Stomach (tissue), 9 donors: ENCODE results near the gene ACSF3. TPM values are rescaled to one million over a fixed set of nuclear protein-coding genes. Genes with fewer than 3 reads are reported as not detected.
A peak's percentile ranks its signal among the peaks of the same experiment; 100 is the strongest.

Experiments used
- DNase-seq, 2 donors: peaks; one replicate each; pipeline versions ENCODE4 v3.0.0 to v3.0.0-alpha.2; 2013 to 2019
- H3K27ac ChIP-seq, 5 donors: fragments of 200-600 bp in 4 of 5; sonication (generic) in 4 of 5; one replicate each; pipeline ENCODE4 v1.5.1; 2013 to 2019; ENCODE audit warnings: mild to moderate bottlenecking in 1 of 5, moderate library complexity in 1 of 5
- H3K27me3 ChIP-seq, 3 donors: fragments of 200-600 bp; sonication (generic); one replicate each; pipeline ENCODE4 v1.5.1; 2017 to 2019; ENCODE audit warnings: mixed run types in 1 of 3
- H3K36me3 ChIP-seq, 4 donors: fragments of 200-600 bp; sonication (generic); 1 replicate in 3 of 4; 2 replicates in 1 of 4; pipeline ENCODE4 v1.5.1; 2016 to 2019
- H3K4me1 ChIP-seq, 4 donors: fragments of 200-600 bp; sonication (generic); one replicate each; pipeline ENCODE4 v1.5.1; 2016 to 2019
- H3K4me3 ChIP-seq, 4 donors: fragments of 200-600 bp; sonication (generic) in 3 of 4; one replicate each; pipeline ENCODE4 v1.5.1; 2016 to 2019; ENCODE audit warnings: mild to moderate bottlenecking in 1 of 4
- H3K9me3 ChIP-seq, 4 donors: fragments of 200-600 bp; sonication (generic); one replicate each; pipeline ENCODE4 v1.5.1; 2016 to 2019
- CTCF ChIP-seq, 7 experiments: fragments of 450-650 bp in 4 of 7; fragments of 200-600 bp in 3 of 7; sonication (generic) in 3 of 7; IDR thresholded peaks; one replicate each; pipeline ENCODE4 v1.5.1; 2016 to 2019; ENCODE audit warnings: antibody characterized with exemption in 7 of 7, control low read depth in 2 of 7, mild to moderate bottlenecking in 1 of 7
- EP300 ChIP-seq: sonication (generic); formaldehyde crosslinking; IDR thresholded peaks from one replicate; pipeline ENCODE4 v1.6.1; 2017; ENCODE audit warnings: antibody characterized with exemption
- POLR2A ChIP-seq, 4 donors: fragments of 450-650 bp; IDR thresholded peaks; one replicate each; pipeline ENCODE4 v1.6.1; 2016; ENCODE audit warnings: antibody characterized with exemption in 4 of 4, control low read depth in 2 of 4, mild to moderate bottlenecking in 1 of 4, moderate library complexity in 1 of 4
- POLR2AphosphoS5 ChIP-seq, 3 donors: sonication (generic); formaldehyde crosslinking; IDR thresholded peaks; one replicate each; pipeline ENCODE4 v1.6.1; 2016; ENCODE audit warnings: antibody characterized with exemption in 3 of 3
- WGBS, 5 donors: extraction: QIAGEN DNeasy Blood & Tissue Kit in 3 of 5; methylation state at CpG; one replicate each; pipeline versions ENCODE4 v1.1.5 to v1.1.7; 2013 to 2018; 5-methylcytosine and 5-hydroxymethylcytosine counted together
- intact Hi-C: fragments of 100-400 bp; cut with DNase I; formaldehyde crosslinking; loops from one replicate; pipeline ENCODE4 v1.15.1; 2023; ENCODE audit warnings: low total_unique reads
- polyA plus RNA-seq, 3 donors: library from polyadenylated mRNA; stranded (reverse); fragments of 200-250 nt; gene quantifications; one replicate each; pipeline ENCODE4 v1.2.3, GENCODE V29; 2013
- total RNA-seq, 5 donors: library from RNA; depleted of rRNA; stranded (reverse); fragments of >200 nt; gene quantifications; one replicate each; pipeline versions ENCODE4 v1.1.0 to v1.2.3, GENCODE V29; 2014 to 2016
- donor health status: healthy with polysubstance abuse.
- donor health status: Bipolar disorder and iron deficiency.
- donor health status: healthy.

ACSF3 gene
- total and polyA plus RNA-seq, 8 donors = 16.9 to 265 (median 30.7) TPM

- no peak for DNase-seq
- intact Hi-C loops = no loop called here
- Histone ChIP-seq H3K4me3 (no peak overlapping the region), H3K27me3 (no peaks in the 10 kb centered on the region), H3K36me3 (peaks cover 45 to 67% (median 62%) of the 10 kb centered on the region in 4 donors), H3K9me3 (no peaks in the 10 kb centered on the region), H3K27ac (no peak overlapping the region), H3K4me1 (peaks cover 16 to 66% (median 49%) of the 10 kb centered on the region in 4 donors)
- 89 to 94% (median 90%) methylated on average over 33 to 42 of the region's 42 CpGs for WGBS, 5 donors
- TF ChIP-seq POLR2A (IDR thresholded peaks at IDR 0.05) (no peak), EP300 (no peak), POLR2AphosphoS5 (IDR thresholded peaks at IDR 0.05) (no peak), CTCF (IDR thresholded peaks at IDR 0.05) (no peak)
Measured at GRCh38 chr16:89100601-89101302, 7.1 kb downstream of the ACSF3 start.

- TF ChIP-seq POLR2A (IDR thresholded peaks at IDR 0.05) = no peak
- TF ChIP-seq POLR2AphosphoS5 (IDR thresholded peaks at IDR 0.05) = no peak
- TF ChIP-seq EP300 = no peak
- TF ChIP-seq CTCF (IDR thresholded peaks at IDR 0.05) = no peak
- 83 to 94% (median 87%) methylated on average over 27 to 37 of the region's 37 CpGs for WGBS, 5 donors
- H3K9me3 ChIP-seq = no peaks in the 10 kb centered on the region
- H3K4me1 ChIP-seq = peaks cover 13 to 59% (median 43%) of the 10 kb centered on the region in 4 donors
- intact Hi-C loops = no loop called here
- H3K27me3 ChIP-seq = no peaks in the 10 kb centered on the region
- no peak for DNase-seq
- H3K36me3 ChIP-seq = peaks cover 46 to 75% (median 68%) of the 10 kb centered on the region in 4 donors
- no peak overlapping the region for H3K4me3 ChIP-seq
- H3K27ac ChIP-seq = no peak overlapping the region
Measured at GRCh38 chr16:89101303-89102040, 7.8 kb downstream of the ACSF3 start.

GRCh38 chr16:89102041-89102471 is 8.4 kb downstream of the ACSF3 start:
- H3K4me1 ChIP-seq = peaks cover 13 to 53% (median 40%) of the 10 kb centered on the region in 4 donors
- no peak overlapping the region for H3K27ac ChIP-seq
- peaks cover 48 to 80% (median 73%) of the 10 kb centered on the region in 4 donors for H3K36me3 ChIP-seq

More at GRCh38 chr16:89102041-89102471, 8.4 kb downstream of the ACSF3 start:
- peak in 1 of 2 donors; percentile 41 for DNase-seq
- no peak overlapping the region for H3K4me3 ChIP-seq
- TF ChIP-seq POLR2AphosphoS5 (IDR thresholded peaks at IDR 0.05) (no peak), CTCF (IDR thresholded peaks at IDR 0.05) (no peak), EP300 (no peak), POLR2A (IDR thresholded peaks at IDR 0.05) (no peak)
- WGBS, 5 donors = 69 to 80% (median 78%) methylated on average over 7 to 14 of the region's 14 CpGs
- intact Hi-C loops = no loop called here
- H3K9me3 ChIP-seq = no peaks in the 10 kb centered on the region
- H3K27me3 ChIP-seq = no peaks in the 10 kb centered on the region
